HG02870 (cell line): Measurements from ENCODE around the gene TSPAN12.
A peak's percentile ranks its signal among the peaks of the same experiment; 100 is the strongest.
"Not testable (repeated sequence)": the region's sequence is repeated elsewhere in the genome, so short reads cannot be mapped to it uniquely, and the experiment has no call there.

ENCODE experiments used
- ATAC-seq: cut with Tn5 transposase; IDR thresholded peaks from one replicate; pipeline ENCODE4 v1.9.1; 2021; ENCODE audit warnings: mild to moderate bottlenecking, moderate library complexity; ENCODE audit not compliant: unreplicated experiment

The TSPAN12 gene

DNA sequence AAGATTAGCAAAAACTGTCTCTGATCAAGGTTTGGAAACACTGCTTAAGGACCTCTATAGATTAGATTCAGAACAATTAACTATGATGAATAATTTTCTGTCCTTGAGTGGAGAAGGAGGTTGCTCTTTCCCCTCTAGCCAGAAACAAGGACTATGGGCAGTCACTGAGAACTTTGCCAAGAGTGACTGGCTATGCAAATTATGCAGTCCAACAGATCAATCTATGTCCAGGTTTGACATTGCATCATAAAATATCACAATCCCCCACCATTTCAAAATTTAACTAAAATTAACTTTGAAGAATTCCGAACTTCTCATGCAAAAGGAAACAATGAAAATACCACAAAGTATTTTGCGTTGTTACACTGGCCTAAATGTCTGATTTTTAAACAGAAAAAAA is 50.6 kb downstream of the TSPAN12 start:
- no peak for ATAC-seq

DNA sequence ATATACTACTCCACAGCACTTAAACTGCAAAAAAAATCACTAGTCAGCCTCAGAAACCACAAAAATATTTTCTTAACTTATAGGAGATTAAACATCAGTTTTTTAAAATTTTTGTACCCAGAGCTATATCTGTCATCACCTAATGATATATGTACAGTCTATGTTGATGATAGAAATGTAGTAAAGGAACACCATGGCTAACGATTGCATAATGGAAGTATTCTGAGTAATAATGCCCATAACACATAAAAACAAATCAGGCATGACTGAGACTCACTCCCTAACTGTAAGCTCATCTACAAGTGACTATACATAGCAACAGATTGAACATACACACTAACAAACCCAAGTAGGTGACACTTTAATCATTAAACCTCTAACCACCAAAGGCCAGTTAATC is 51.3 kb downstream of the TSPAN12 start:
- no peak for ATAC-seq

- ATAC-seq = peak; percentile 69
These were observed 52.1 kb downstream of the TSPAN12 start for GRCh38 chr7:120805636-120806388.

DNA sequence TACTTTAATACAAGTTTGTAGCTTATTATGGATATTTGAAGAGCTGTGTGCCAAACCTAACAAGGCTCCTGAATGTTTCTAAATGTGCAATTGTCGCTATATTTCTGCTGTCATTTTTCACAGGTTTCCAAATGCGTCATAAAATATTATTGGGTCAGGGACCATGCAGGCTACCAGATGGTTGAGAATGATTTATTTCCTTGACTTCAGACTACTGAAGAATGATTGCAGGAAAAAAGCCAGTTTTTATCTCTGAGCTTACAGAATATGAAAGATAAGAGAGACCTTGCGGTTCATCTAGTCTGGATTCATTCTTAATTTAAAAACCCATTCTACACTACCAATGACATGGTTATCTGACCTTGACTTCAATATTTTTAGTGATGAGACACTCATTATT is 55.2 kb downstream of the TSPAN12 start:
- ATAC-seq = no peak

GRCh38 chr7:120799813-120800475 is 58.0 kb downstream of the TSPAN12 start:
- ATAC-seq = no peak

- ATAC-seq = no peak
These were observed 58.8 kb downstream of the TSPAN12 start for GRCh38 chr7:120799147-120799546.

GRCh38 chr7:120797026-120797645 is 60.8 kb downstream of the TSPAN12 start:
- ATAC-seq = no peak

DNA sequence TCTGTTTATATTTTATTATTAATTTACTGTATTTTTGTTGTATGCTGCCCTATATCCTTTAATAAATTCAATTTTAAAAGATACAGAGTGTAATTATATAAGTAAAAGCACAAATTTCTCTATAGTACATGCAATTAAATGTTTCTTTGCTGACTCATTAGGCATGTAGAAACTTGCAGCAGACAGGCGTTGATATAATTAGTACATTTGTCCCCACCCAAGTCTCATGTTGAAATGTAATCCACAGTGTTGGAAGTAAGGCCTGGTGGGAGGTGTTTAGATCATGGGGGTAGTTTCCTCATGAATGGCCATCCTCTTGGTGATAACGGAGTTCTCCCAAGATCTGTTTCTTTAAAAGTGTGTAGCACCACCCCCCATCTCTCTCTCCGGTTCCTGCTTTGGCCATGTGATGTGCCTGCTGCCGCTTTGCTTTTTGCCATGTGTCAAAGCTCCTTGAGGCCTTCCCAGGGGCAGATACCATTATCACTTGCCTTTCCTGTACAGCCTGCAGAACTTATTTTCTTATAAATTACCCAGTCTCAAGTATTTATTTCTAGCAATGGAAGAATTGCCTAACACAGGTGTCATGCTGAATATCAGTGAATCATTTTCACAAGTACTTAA is 63.7 kb downstream of the TSPAN12 start:
- ATAC-seq = no peak

DNA sequence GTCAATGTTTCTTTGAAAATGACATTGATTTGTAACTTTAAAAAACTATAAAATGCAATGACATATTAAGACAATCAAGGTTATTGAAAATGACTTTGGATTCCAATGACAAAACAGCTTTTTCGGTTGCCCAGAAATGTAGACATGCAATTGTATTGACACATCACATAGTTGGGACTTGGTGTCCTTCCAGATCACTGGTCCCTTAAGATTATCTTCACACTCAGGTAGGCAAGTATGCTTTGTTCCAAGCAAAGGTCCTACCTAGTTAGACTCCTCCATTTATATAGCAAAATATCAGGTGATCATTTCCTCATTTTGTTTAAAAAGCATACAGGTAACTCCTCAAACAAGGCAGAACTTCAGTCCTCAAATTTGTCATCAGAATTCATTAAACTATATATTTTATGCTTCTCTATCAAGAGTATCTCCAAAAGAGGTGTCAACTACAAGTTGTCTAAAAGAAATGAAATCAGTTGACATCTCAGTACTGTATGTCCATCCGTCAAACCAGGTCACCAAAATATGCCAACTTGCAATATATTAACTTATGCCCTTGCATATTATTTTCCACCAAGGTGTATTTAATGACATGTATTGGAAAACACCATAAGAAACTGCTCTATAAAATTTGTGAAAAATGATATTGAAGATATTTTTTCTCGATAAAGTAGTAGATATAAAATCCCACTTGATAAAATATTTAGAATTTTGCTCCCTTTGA is 64.6 kb downstream of the TSPAN12 start:
- ATAC-seq = no peak

DNA sequence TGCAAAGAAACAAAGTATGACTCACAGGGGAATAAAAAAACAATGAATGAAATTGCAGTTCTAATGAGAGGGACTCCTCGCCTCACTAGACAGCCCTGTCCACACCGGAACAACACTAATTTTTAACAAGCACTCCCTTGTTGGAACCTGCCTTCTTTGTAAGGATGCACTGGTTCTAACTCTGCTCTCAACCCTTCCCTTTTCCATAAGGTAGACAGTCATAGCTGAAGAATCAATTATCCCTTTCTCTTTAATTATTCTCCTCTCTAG is 65.1 kb downstream of the TSPAN12 start:
- ATAC-seq = no peak

- peak; percentile 94 for ATAC-seq
These were observed 65.7 kb downstream of the TSPAN12 start for GRCh38 chr7:120792091-120792860.

- no peak for ATAC-seq
These were observed 72.8 kb downstream of the TSPAN12 start for GRCh38 chr7:120785095-120785494.

GRCh38 chr7:120783721-120784120 is 74.2 kb downstream of the TSPAN12 start:
- ATAC-seq = no peak

- ATAC-seq = no peak
These were observed 74.7 kb downstream of the TSPAN12 start for GRCh38 chr7:120783273-120783672.

GRCh38 chr7:120781924-120782323 is 76.0 kb downstream of the TSPAN12 start:
- ATAC-seq = not testable (repeated sequence)

- ATAC-seq = no peak
These were observed 77.0 kb downstream of the TSPAN12 start for GRCh38 chr7:120780938-120781337.

- not testable (repeated sequence) for ATAC-seq
These were observed 77.5 kb downstream of the TSPAN12 start for GRCh38 chr7:120780451-120780850.

- not testable (repeated sequence) for ATAC-seq
These were observed 78.9 kb downstream of the TSPAN12 start for GRCh38 chr7:120779078-120779477.

GRCh38 chr7:120775755-120776154 is 82.2 kb downstream of the TSPAN12 start:
- no peak for ATAC-seq

- no peak for ATAC-seq
These were observed 83.5 kb downstream of the TSPAN12 start for GRCh38 chr7:120774481-120774880.
